BJ (cell line): Measurements from ENCODE around the gene ZNF213. TPM values are rescaled to one million over a fixed set of nuclear protein-coding genes. Genes with fewer than 3 reads are reported as not detected.

Experiments
- polyA plus RNA-seq: library from polyadenylated mRNA; depleted of rRNA; stranded (reverse); fragments of >200 nt; gene quantifications from 2 replicates; pipeline ENCODE4 v1.2.3, GENCODE V29; 2011; rRNA removed
- small RNA-seq: library from RNA; depleted of rRNA; stranded (forward); fragments of <200 nt; gene quantifications from one replicate; pipeline ENCODE3, GENCODE V24; 2012; ENCODE audit warnings: low replicate concordance, low read depth; ENCODE audit not compliant: insufficient read length

Gene ZNF213
- polyA plus RNA-seq, 1 experiment = 0.77 TPM

Small RNA genes lying within 50 kb of the gene (small RNA-seq; reads per million reads assigned to genes)
- gene RNU1-22P = 0.63 reads per million

Other genes with a start within 250 kb of the ZNF213 start
- 16.2 and 25.4 TPM in 2 replicates for gene FLYWCH1, start 223.1 kb upstream of the ZNF213 start, polyA plus RNA-seq
- not detected in 2 replicates for gene KREMEN2, start 170.8 kb upstream of the ZNF213 start, polyA plus RNA-seq
- gene PAQR4, start 165.7 kb upstream of the ZNF213 start, polyA plus RNA-seq = 2.7 and 4.4 TPM in 2 replicates
- 3.6 and 6.9 TPM in 2 replicates for gene PKMYT1, start 154.6 kb upstream of the ZNF213 start, polyA plus RNA-seq
- gene CLDN9, start 122.1 kb upstream of the ZNF213 start, polyA plus RNA-seq = not detected in 2 replicates
- gene CLDN6, start 116.8 kb upstream of the ZNF213 start, polyA plus RNA-seq = 0.12 TPM in 1 of 2 replicates, not detected in the other
- gene TNFRSF12A, start 114.7 kb upstream of the ZNF213 start, polyA plus RNA-seq = 218 and 282 TPM in 2 replicates
- 26.2 and 33.7 TPM in 2 replicates for gene HCFC1R1, start 111.1 kb upstream of the ZNF213 start, polyA plus RNA-seq
- gene THOC6, start 111.0 kb upstream of the ZNF213 start, polyA plus RNA-seq = 11.0 and 20.5 TPM in 2 replicates
- gene BICDL2, start 98.1 kb upstream of the ZNF213 start, polyA plus RNA-seq = 0.04 and 0.09 TPM in 2 replicates
- 0.01 and 0.02 TPM in 2 replicates for gene MMP25, start 88.5 kb upstream of the ZNF213 start, polyA plus RNA-seq
- 11.3 and 18.1 TPM in 2 replicates for gene IL32, start 69.4 kb upstream of the ZNF213 start, polyA plus RNA-seq
- gene ZSCAN10, start 35.7 kb upstream of the ZNF213 start, polyA plus RNA-seq = not detected in 2 replicates
- gene ZNF205, start 22.4 kb upstream of the ZNF213 start, polyA plus RNA-seq = 4.2 and 9.0 TPM in 2 replicates
- gene OR1F1, start 53.2 kb downstream of the ZNF213 start, polyA plus RNA-seq = 0.33 and 0.64 TPM in 2 replicates
- gene ZNF200, start 100.1 kb downstream of the ZNF213 start, polyA plus RNA-seq = 4.0 and 4.8 TPM in 2 replicates
- not detected in 2 replicates for gene MEFV, start 121.6 kb downstream of the ZNF213 start, polyA plus RNA-seq
- 12.9 and 14.2 TPM in 2 replicates for gene ZNF263, start 148.5 kb downstream of the ZNF213 start, polyA plus RNA-seq
- gene TIGD7, start 170.4 kb downstream of the ZNF213 start, polyA plus RNA-seq = 2.0 and 3.7 TPM in 2 replicates
- gene ZNF75A, start 170.5 kb downstream of the ZNF213 start, polyA plus RNA-seq = 9.6 and 13.6 TPM in 2 replicates
- gene OR2C1, start 220.9 kb downstream of the ZNF213 start, polyA plus RNA-seq = 0.17 TPM in 1 of 2 replicates, not detected in the other